NCI-H1417 treated with DMSO at 0.1 percent for 48 hours (cell line): ENCODE measurements around the gene SYNDIG1.
"Not testable (repeated sequence)": the region's sequence is repeated elsewhere in the genome, so short reads cannot be mapped to it uniquely, and the experiment has no call there.

ENCODE experiments used
- DNase-seq: peaks from one replicate; lab custom pipeline; 2025; lab: John Stamatoyannopoulos, UW

The SYNDIG1 gene

DNA sequence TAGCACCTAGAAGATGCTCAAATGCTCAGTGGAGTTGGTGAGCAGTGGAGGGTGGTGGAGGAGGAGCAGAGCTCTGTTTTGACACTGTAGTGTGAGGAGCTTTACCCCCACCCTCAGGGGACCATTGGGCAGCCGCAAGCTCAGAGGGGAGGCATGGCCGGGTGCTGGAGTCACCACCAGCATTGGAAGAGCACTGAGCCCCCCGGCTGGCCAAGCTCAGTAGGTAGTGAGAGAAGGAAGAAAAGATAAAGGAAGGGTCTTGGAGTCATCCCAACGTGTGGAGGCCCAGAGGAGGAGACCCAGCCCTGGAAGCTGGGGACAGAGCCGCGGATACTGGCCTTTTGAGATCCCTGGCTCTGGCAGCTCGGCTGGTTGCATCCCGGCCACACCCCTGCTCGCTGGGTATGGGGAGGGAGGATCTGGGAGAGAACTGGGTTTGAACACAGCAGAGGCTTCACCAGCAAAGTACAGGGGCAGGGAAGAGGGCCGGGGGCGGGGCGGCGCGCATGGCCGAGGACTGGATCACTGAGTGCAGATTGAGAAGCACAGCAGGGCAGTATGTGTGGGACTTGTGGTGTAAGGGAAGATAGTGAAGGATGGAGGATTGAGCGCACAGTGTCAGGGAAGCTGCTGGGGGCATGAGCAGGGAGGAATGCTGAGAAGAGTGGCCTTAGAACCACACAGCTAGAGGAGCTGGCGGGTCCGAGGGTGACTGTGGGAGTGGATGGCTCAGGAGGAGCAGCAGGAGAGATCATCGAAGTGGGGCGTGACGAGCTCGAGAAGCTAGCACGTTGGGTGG is 24.4 kb downstream of the SYNDIG1 start:
- no peak for DNase-seq

DNA sequence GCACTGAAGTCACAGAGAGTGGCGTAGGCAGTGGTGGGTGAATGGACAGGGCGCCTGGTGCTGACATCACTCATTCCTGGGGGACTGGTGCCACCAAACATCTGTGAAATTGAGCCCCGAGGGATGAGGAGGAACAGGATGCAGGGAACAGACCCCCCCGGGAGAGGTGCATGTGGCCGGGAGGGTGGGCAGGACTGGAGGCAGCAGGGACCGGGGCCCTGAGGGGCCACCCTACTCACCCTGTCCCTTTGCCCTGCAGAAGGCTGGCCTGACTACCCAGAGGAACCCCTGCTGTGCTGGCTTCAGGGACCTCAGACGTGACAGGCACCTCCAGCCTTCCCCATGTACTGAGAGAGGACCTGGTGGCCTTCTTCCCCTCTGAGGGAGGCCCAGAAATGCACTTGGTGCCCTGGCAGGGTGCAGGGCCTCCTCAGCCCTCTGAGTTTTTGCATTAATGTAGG is 25.1 kb downstream of the SYNDIG1 start:
- no peak for DNase-seq

DNA sequence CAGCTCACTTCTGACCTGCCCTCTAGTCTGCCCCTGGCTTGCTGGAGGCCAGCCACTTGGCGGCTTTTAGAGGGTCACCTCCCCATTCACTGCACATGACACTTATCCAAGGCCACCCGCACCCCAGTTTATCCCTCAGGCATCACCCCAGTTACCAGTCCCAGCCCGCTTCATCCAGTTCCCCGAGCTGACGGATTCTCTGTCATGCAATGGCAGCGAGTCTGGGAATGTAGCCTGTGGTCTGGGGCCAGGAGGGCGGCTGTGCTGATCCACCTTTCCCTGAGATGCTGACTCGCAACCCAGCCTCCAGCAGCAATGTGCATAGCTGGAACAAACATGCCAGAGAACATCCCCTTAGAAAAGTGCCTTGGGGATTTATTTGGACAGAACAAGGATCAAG is 25.8 kb downstream of the SYNDIG1 start:
- DNase-seq = no peak

- DNase-seq = no peak
Observed at GRCh38 chr20:24497851-24498250, 28.4 kb downstream of the SYNDIG1 start.

DNA sequence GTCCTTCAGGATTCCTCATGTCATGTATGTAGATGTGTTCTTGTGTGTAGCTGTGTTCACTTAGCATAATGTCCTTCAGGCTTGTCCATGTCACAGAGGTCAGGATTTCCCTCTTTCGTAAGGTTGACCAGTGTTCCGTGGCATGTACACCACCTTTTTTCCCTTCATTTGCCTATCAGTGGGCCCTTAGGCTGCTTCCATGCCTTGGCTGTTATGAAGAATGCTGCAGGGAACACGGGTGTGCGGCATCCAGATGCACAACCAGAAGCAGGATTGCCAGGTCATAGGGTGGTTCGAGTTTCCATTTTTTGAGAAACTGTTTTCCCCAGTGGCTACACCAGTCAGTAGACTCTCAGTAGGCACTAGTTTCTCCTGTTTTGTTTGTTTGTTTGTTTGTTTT is 29.2 kb downstream of the SYNDIG1 start:
- DNase-seq = no peak

DNA sequence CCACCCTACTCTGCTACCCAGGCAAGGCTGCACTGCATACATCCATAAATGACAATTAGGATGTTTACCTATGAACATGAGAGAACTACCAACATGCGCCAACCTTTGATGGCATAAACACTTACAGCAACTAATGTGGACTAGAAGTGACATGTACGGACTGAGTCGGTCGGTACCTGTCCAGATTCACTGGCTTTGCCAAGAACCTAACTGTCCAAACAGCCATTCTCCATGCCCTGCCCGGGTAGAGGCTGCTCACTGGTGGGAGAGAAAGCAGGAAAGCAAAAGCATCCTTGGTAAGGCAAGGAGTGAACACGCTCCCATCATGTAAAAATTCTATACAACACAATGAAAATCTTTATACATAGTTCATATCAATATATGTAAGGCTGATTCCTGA is 30.0 kb downstream of the SYNDIG1 start:
- DNase-seq = no peak

DNA sequence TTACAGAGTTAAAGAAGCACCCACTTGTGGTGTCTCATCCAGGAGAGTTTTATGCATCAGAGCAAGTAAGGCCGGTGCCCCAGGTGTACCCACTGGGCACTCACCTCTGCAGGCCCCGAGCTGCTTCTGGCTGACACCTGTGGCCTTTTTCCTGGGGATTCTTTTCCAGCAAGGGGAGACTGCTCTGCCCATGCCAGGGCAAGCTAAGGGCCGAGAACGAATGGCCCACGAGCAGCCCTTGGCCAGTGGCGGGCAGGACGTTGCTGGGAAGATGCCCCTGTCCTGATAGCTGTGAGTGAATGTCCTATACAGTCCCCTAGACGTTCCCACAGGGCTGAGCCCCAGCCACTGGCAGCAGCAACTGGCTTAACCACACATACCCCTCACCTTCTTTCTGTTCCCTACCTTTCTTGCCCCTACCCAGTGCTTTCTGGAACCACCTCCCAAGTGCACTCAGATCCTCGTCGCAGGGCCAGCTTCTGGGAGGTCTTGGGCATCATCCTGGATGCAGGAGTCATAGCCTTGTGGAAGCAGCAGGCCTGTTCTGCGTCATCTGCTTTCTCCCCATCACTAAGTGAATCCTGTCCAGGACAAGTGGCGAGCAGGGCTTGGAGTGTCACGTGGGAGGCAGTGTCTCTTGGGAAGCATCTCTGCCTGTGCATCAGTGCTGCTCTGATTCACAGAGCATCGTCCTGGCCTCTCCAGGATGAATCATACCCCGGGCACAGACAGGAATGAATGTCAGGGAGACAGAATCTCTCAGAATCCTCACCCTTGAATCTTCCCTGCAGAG is 32.5 kb downstream of the SYNDIG1 start:
- no peak for DNase-seq

DNA sequence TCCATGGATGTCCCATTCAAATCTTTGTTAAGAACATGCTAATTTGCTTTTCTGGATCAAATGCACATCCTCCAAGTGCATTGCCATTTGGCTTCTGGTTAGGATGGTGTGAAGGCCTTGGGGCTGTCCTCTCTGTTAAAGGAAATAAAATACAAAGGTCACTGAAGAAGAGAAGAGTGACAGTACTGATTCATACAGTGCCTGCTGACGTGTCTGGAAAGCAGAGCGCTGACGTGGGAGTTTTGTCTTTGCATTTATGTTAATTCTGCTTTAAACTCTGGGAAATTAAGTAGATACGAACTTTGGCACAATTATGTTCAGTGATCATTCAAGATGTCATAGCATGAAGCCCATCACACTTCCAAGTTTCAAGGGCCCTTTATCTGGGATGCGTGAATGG is 33.2 kb downstream of the SYNDIG1 start:
- DNase-seq = no peak

- no peak for DNase-seq
Observed at GRCh38 chr20:24503352-24503931, 34.0 kb downstream of the SYNDIG1 start.

- no peak for DNase-seq
Observed at GRCh38 chr20:24504331-24505285, 35.2 kb downstream of the SYNDIG1 start.

- no peak for DNase-seq
Observed at GRCh38 chr20:24506146-24506545, 36.7 kb downstream of the SYNDIG1 start.

DNA sequence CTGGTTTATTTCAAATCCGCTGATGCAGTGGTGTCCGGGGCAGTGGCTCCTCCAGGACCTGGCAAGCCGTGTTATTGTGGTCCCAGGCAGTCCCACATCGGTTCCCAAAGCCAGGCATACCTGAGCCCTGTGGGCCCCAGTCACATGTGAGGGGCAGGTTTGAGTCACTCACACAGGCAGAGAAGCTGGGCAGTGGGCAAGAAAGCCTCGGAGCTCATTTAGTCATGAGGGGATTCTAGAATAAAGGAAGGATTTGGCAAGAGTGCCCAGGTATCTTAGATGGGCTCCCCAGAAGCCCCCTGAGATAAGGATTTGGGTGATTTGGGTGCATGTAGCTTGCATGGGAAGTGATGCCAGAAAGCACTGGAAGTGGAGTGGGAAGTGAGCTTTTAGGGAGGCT is 37.3 kb downstream of the SYNDIG1 start:
- DNase-seq = no peak

DNA sequence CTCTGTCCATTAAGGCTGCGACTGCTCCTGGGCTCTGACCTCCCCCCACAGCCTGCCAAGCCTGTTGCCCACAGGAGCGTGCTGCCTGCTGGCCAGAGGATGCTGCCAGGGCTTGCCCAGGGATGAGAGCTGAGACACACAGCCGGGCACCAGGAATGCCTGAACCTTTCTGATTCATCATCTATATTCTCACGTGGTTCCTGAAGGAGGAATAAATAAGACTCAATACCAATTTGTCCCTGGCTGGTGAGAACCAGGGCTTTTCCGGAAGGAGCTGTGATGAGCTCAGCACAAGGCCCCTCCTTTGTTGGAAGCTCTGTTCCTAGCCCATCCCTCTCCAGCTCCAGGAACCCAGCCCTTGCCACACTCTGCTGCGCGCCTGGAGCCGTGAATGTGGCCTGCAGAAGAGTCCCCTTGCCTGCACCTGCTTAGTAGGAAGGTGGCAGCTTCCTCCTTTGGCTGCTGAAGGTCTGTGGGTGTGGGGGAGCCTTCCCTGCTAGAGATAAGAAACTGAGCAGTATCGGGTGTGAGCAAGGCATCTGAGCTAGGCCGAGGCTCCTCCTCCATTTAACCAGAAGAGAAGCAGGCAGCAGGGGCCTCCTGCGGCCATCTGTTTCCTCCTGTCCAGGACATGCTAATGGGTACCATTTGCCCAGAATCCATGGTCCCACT is 37.9 kb downstream of the SYNDIG1 start:
- no peak for DNase-seq

DNA sequence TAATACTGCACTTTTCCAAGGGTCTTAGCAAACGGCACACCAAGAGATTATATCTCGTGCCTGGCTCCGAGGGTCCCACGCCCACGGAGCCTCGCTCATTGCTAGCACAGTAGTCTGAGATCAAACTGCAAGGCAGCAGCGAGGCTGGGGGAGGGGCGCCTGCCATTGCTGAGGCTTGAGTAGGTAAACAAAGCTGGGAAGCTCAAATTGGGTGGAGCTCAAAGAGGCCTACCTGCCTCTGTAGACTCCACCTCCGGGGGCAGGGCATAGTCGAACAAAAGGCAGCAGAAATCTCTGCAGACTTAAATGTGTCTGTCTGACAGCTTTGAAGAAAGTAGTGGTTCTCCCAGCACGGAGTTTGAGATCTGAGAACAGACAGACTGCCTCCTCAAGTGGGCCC is 43.0 kb downstream of the SYNDIG1 start:
- DNase-seq = not testable (repeated sequence)

GRCh38 chr20:24518515-24518914 is 49.1 kb downstream of the SYNDIG1 start:
- DNase-seq = no peak

DNA sequence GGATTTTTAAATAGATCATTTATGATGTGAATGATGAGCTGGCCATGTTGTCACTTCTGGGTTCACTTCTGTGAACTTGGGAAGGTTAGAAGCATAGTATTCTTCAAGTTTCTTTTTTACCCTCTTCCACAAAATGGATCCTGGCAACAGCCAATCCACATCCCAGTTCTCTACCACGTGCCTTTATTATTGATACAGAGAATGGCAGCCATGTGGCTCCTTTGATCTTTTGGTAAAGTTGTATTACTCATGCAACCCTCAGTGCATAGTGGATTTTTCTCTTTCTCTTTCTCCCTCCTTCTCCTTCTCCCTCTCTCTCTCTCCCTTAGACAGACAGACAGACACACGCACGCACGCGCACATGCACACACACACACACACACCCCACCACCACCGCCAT is 50.0 kb downstream of the SYNDIG1 start:
- DNase-seq = no peak

GRCh38 chr20:24521032-24521431 is 51.6 kb downstream of the SYNDIG1 start:
- DNase-seq = no peak

DNA sequence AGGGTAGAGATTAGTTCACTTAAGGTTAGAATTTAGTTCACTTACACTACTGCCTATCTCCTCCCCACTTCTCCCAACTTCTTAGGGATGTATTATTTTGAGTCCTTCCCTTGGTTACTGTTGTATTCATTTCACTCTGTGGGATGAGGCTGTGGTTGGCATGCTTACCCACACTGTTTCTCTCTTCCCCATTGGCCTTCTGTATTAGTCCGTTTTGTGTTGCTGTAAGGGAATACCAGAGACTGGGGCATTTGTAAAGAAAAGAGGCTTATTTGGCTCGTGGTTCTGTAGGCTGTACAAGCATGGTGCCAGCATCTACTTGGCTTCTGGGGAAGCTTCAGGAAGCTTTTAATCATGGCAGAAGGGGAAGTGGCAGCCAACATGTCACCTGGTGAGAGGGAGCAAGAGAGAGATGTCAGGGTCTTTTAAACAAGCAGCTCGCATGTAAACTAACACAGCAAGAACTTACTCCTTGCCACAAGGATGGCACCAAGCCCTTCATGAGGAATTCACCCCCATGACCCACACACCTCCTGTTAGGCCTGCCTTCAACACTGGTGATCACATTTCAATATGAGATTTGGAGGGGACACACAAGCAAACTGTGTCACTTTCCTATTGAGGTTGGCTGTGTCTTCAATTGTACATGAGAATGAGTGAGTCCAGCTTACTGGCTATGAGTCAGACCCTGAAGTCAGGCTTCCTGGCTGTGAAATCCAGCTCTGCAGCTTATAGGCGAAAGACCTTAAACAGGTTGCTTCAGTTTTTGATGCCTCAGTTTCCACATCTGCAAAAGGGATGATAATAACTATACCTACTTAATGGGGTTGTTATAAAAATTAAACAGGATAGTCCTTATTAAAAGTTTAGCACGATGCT is 53.3 kb downstream of the SYNDIG1 start:
- no peak for DNase-seq

DNA sequence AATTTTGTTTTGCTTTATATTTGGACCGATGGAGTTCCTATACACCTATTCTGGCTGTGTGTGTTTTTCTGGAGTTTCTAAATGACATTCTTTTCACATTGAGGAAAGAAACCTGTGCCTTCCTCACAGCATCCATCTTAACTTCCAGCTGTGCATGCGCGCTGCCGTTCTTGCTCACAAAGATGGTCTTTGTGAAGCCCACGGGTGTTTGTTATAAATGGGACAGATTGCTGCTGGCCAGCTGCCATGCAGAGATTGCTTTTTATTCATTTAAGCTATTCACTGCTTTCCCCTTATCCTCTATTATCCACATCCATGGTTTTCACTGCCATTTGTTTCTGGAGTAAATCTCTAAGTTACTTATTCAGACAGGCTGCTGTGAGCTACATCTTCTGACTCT is 54.2 kb downstream of the SYNDIG1 start:
- no peak for DNase-seq
